Panc1 (cell line): ENCODE results near the gene ACO1. TPM values are rescaled to one million over a fixed set of nuclear protein-coding genes. Genes with fewer than 3 reads are reported as not detected.

Experiments used
- ATAC-seq: fragments of 200-7000 bp; cut with Tn5 transposase; 2 replicates; pipeline ENCODE4 v1.9.1; 2020; ENCODE audit warnings: mild to moderate bottlenecking, moderate library complexity
- BruUV-seq: library from RNA; stranded (reverse); fragments of 400-500 nt; replicated peaks from 2 replicates; lab custom pipeline; 2021; lab: Mats Ljungman, UMichigan
- CTCF ChIA-PET: fragments of 300-600 bp; sonication (Branson Sonifier 250); formaldehyde crosslinking; loops from one replicate; lab custom pipeline; 2022; ENCODE audit warnings: antibody characterized with exemption; lab: Charles Lee
- POLR2A ChIA-PET: fragments of 300-600 bp; sonication (Branson Sonifier 250); formaldehyde crosslinking; loops from one replicate; lab custom pipeline; 2022; ENCODE audit warnings: antibody characterized with exemption; lab: Charles Lee
- DNase-seq: peaks from one replicate; pipeline ENCODE4 v3.0.0-alpha.2; 2010; ENCODE audit warnings: low read depth, low spot score
- H3K27ac ChIP-seq: 2 replicates; pipeline ENCODE4 v1.5.1; 2011; ENCODE audit warnings: mild to moderate bottlenecking, low read length, inconsistent platforms
- H3K27me3 ChIP-seq: fragments of 200-500 bp; sonication (Bioruptor generic); 2 replicates; pipeline ENCODE4 v1.6.0; 2014; ENCODE audit warnings: low read length, inconsistent platforms; ENCODE audit not compliant: control insufficient read depth, insufficient read depth
- H3K36me3 ChIP-seq: fragments of 200-500 bp; sonication (Bioruptor generic); 2 replicates; pipeline ENCODE4 v1.5.1; 2014; ENCODE audit warnings: inconsistent platforms, mild to moderate bottlenecking, low read length, moderate library complexity; ENCODE audit not compliant: control insufficient read depth, insufficient read depth
- H3K4me1 ChIP-seq: 2 replicates; pipeline ENCODE4 v1.5.1; 2011; ENCODE audit warnings: inconsistent platforms, mild to moderate bottlenecking, low read length, moderate library complexity; ENCODE audit not compliant: control insufficient read depth, insufficient read depth
- H3K4me3 ChIP-seq, 2 experiments: 2 replicates each; pipeline ENCODE4 v1.5.1; 2011 to 2012; ENCODE audit warnings: low read depth in 2 of 2, low read length in 2 of 2, mild to moderate bottlenecking in 2 of 2, inconsistent platforms in 1 of 2, moderate library complexity in 1 of 2
- H3K9me3 ChIP-seq: fragments of 200-500 bp; sonication (Bioruptor generic); 2 replicates; pipeline ENCODE4 v1.5.1; 2014; ENCODE audit warnings: low read depth, mild to moderate bottlenecking, inconsistent platforms, low read length, moderate library complexity; ENCODE audit not compliant: control insufficient read depth, insufficient read depth
- CTCF ChIP-seq: fragments of 450-650 bp; IDR thresholded peaks from 2 replicates; pipeline ENCODE4 v1.5.1; 2017; ENCODE audit warnings: mild to moderate bottlenecking
- POLR2AphosphoS5 ChIP-seq: IDR thresholded peaks from 2 replicates; pipeline ENCODE4 v1.6.1; 2012; ENCODE audit warnings: mild to moderate bottlenecking, low read depth, low read length, moderate library complexity
- REST ChIP-seq, 2 experiments: IDR thresholded peaks; 2 replicates each; pipeline ENCODE4 v1.6.1; 2011 to 2012; ENCODE audit warnings: low read depth in 2 of 2, control low read depth in 1 of 2, low read length in 1 of 2, mild to moderate bottlenecking in 1 of 2, moderate library complexity in 1 of 2; ENCODE audit not compliant: insufficient read depth in 1 of 2
- SIN3A ChIP-seq: IDR thresholded peaks from 2 replicates; pipeline ENCODE4 v1.6.1; 2012; ENCODE audit warnings: low read depth, mild to moderate bottlenecking, low read length, moderate library complexity, borderline replicate concordance; ENCODE audit not compliant: insufficient read depth
- TCF7L2 ChIP-seq: IDR thresholded peaks from 2 replicates; pipeline ENCODE4 v1.6.1; 2011; ENCODE audit warnings: mild to moderate bottlenecking, low read depth, low read length, inconsistent platforms
- in situ Hi-C: cut with HindIII; loops from 2 replicates; pipeline ENCODE4 v1.10.0; 2016; ENCODE audit warnings: low sequenced_read_pairs, low pct_unique_long_range_greater_than_20kb
- intact Hi-C: fragments of 100-400 bp; cut with micrococcal nuclease; formaldehyde crosslinking; loops from one replicate; pipeline ENCODE4 v1.10.0; 2022; ENCODE audit not compliant: unreplicated experiment
- total RNA-seq: library from RNA; stranded (reverse); gene quantifications from one replicate; pipeline ENCODE4 v1.2.1, GENCODE V29; 2021; ENCODE audit not compliant: unreplicated experiment

ACO1 gene
- total RNA-seq, 1 experiment from 2014 or later = 49.3 TPM

- TF ChIP-seq SIN3A = no peak
- no peak for TF ChIP-seq CTCF
- no peak for TF ChIP-seq POLR2AphosphoS5
- no peak for TF ChIP-seq TCF7L2
- TF ChIP-seq REST (IDR thresholded peaks at IDR 0.05; ENCODE audit: insufficient read depth in 1 of 2, low read depth in 2 of 2, low read length in 1 of 2) = no peak
- POLR2A ChIA-PET = no interaction called here
- no peaks in the 10 kb centered on the region for H3K27me3 ChIP-seq
- DNase-seq = no peak
- CTCF ChIA-PET = no interaction called here
- no peak overlapping the region for H3K27ac ChIP-seq
- no peak for ATAC-seq
- no peak overlapping the region for H3K4me3 ChIP-seq
- no TSS peak for BruUV-seq
- intact Hi-C loops = loop anchor here (10.0 kb wide), 2 partner anchors 144 to 504 kb away; no protein-coding TSS in a partner anchor
- no peaks in the 10 kb centered on the region for H3K36me3 ChIP-seq
- peaks cover 3% of the 10 kb centered on the region; the same call in 1 of the 2 replicates for H3K9me3 ChIP-seq
- in situ Hi-C loops = no loop called here
- no peaks in the 10 kb centered on the region for H3K4me1 ChIP-seq
These were observed 13.2 kb upstream of the ACO1 start for GRCh38 chr9:32371279-32371678.

- Histone ChIP-seq H3K9me3 (peaks cover 3% of the 10 kb centered on the region; the same call in 1 of the 2 replicates), H3K27ac (no peak overlapping the region), H3K27me3 (no peaks in the 10 kb centered on the region), H3K36me3 (no peaks in the 10 kb centered on the region), H3K4me1 (no peaks in the 10 kb centered on the region), H3K4me3 (no peak overlapping the region)
- ChIA-PET POLR2A (no interaction called here), CTCF (no interaction called here)
- ATAC-seq (no peak), DNase-seq (no peak)
- in situ Hi-C loops = no loop called here
- intact Hi-C loops = loop anchor here (10.0 kb wide), 2 partner anchors 143 to 503 kb away; no protein-coding TSS in a partner anchor
- BruUV-seq = no TSS peak
- no peak for TF ChIP-seq CTCF
- no peak for TF ChIP-seq REST (IDR thresholded peaks at IDR 0.05; ENCODE audit: insufficient read depth in 1 of 2, low read depth in 2 of 2, low read length in 1 of 2)
- no peak for TF ChIP-seq POLR2AphosphoS5
- no peak for TF ChIP-seq SIN3A
- no peak for TF ChIP-seq TCF7L2
These were observed 12.8 kb upstream of the ACO1 start for GRCh38 chr9:32371679-32372078.
